Parathyroid adenoma (tissue), 2 donors: ENCODE results near the gene MAP1LC3B2.

ENCODE experiments used
- H2AFZ ChIP-seq: fragments of 300-600 bp; sonication (generic); one replicate; pipeline ENCODE4 v1.7.0; 2017; ENCODE audit warnings: antibody characterized with exemption, mild to moderate bottlenecking
- H3K27ac ChIP-seq: fragments of 300-600 bp; sonication (generic); one replicate; pipeline ENCODE4 v1.7.0; 2017
- H3K27me3 ChIP-seq: fragments of 300-600 bp; sonication (generic); one replicate; pipeline ENCODE4 v1.7.0; 2017; ENCODE audit warnings: low read length; ENCODE audit not compliant: control insufficient read depth, insufficient read depth
- H3K36me3 ChIP-seq: fragments of 300-600 bp; sonication (generic); one replicate; pipeline ENCODE4 v1.7.0; 2017; ENCODE audit warnings: low read length; ENCODE audit not compliant: control insufficient read depth, insufficient read depth
- H3K4me1 ChIP-seq: fragments of 300-600 bp; sonication (generic); one replicate; pipeline ENCODE4 v1.7.0; 2017; ENCODE audit warnings: control low read depth
- H3K4me2 ChIP-seq: fragments of 300-600 bp; sonication (generic); one replicate; pipeline ENCODE4 v1.7.0; 2017; ENCODE audit warnings: low read length
- H3K4me3 ChIP-seq: fragments of 300-600 bp; sonication (generic); one replicate; pipeline ENCODE4 v1.7.0; 2017; ENCODE audit warnings: low read depth, low read length
- H3K79me2 ChIP-seq: fragments of 300-600 bp; sonication (generic); one replicate; pipeline ENCODE4 v1.7.0; 2017; ENCODE audit warnings: control low read depth
- H3K9ac ChIP-seq: fragments of 300-600 bp; sonication (generic); one replicate; pipeline ENCODE4 v1.7.0; 2017; ENCODE audit warnings: mild to moderate bottlenecking
- H3K9me3 ChIP-seq: fragments of 300-600 bp; sonication (generic); one replicate; pipeline ENCODE4 v1.7.0; 2017; ENCODE audit warnings: low read length; ENCODE audit not compliant: control insufficient read depth
- CTCF ChIP-seq: fragments of 300-600 bp; sonication (generic); IDR thresholded peaks from one replicate; pipeline ENCODE4 v1.7.0; 2017; ENCODE audit warnings: antibody characterized with exemption, mild to moderate bottlenecking
- donor health status: primary hyperparathyroidism.

MAP1LC3B2 gene

GRCh38 chr12:116607039-116607438 lies 47.9 kb downstream of the MAP1LC3B2 start:
- Histone ChIP-seq H3K4me2 (no peak overlapping the region), H3K79me2 (no peaks in the 10 kb centered on the region), H3K27ac (no peak overlapping the region), H3K9me3 (no peaks in the 10 kb centered on the region), H3K4me3 (no peak overlapping the region), H3K9ac (no peak overlapping the region), H3K27me3 (no peaks in the 10 kb centered on the region), H3K4me1 (no peaks in the 10 kb centered on the region), H2AFZ (no peak overlapping the region), H3K36me3 (no peaks in the 10 kb centered on the region)
- no peak for TF ChIP-seq CTCF

GRCh38 chr12:116609319-116610114 lies 50.3 kb downstream of the MAP1LC3B2 start:
- Histone ChIP-seq H3K27me3 (no peaks in the 10 kb centered on the region), H3K9me3 (no peaks in the 10 kb centered on the region), H3K4me2 (no peak overlapping the region), H3K36me3 (no peaks in the 10 kb centered on the region), H3K9ac (no peak overlapping the region), H2AFZ (no peak overlapping the region), H3K4me3 (no peak overlapping the region), H3K79me2 (no peaks in the 10 kb centered on the region), H3K27ac (no peak overlapping the region), H3K4me1 (no peaks in the 10 kb centered on the region)
- TF ChIP-seq CTCF = no peak

- no peaks in the 10 kb centered on the region for H3K9me3 ChIP-seq
- no peak overlapping the region for H3K4me3 ChIP-seq
- no peak overlapping the region for H2AFZ ChIP-seq
- no peaks in the 10 kb centered on the region for H3K36me3 ChIP-seq
- no peaks in the 10 kb centered on the region for H3K27me3 ChIP-seq
- H3K27ac ChIP-seq = no peak overlapping the region
- no peak overlapping the region for H3K4me2 ChIP-seq
- no peak overlapping the region for H3K9ac ChIP-seq
- no peaks in the 10 kb centered on the region for H3K79me2 ChIP-seq
- H3K4me1 ChIP-seq = no peaks in the 10 kb centered on the region
- no peak for TF ChIP-seq CTCF
These were observed 51.9 kb downstream of the MAP1LC3B2 start for GRCh38 chr12:116610971-116611541.

- Histone ChIP-seq H3K4me2 (no peak overlapping the region), H3K9ac (no peak overlapping the region)
- no peak for TF ChIP-seq CTCF
These were observed 53.3 kb downstream of the MAP1LC3B2 start for GRCh38 chr12:116612436-116612835.

GRCh38 chr12:116613256-116613655 lies 54.1 kb downstream of the MAP1LC3B2 start:
- Histone ChIP-seq H3K79me2 (no peaks in the 10 kb centered on the region), H3K27ac (no peak overlapping the region), H3K4me1 (no peaks in the 10 kb centered on the region), H3K9me3 (no peaks in the 10 kb centered on the region), H3K27me3 (no peaks in the 10 kb centered on the region), H3K9ac (no peak overlapping the region), H3K4me2 (no peak overlapping the region), H2AFZ (no peak overlapping the region), H3K36me3 (no peaks in the 10 kb centered on the region), H3K4me3 (no peak overlapping the region)
- no peak for TF ChIP-seq CTCF

More at GRCh38 chr12:116612436-116612835, 53.3 kb downstream of the MAP1LC3B2 start:
- Histone ChIP-seq H3K4me3 (no peak overlapping the region), H3K27ac (no peak overlapping the region), H3K79me2 (no peaks in the 10 kb centered on the region), H2AFZ (no peak overlapping the region), H3K4me1 (no peaks in the 10 kb centered on the region), H3K27me3 (no peaks in the 10 kb centered on the region), H3K9me3 (no peaks in the 10 kb centered on the region), H3K36me3 (no peaks in the 10 kb centered on the region)
